ENCODE data around the gene SCD. TPM values are rescaled to one million over a fixed set of nuclear protein-coding genes. Genes with fewer than 3 reads are reported as not detected.
A peak's percentile ranks its signal among the peaks of the same experiment; 100 is the strongest.

Gene SCD
- total and polyA plus RNA-seq, 12 donors, result 44.2 to 979 (median 221) TPM

DNA sequence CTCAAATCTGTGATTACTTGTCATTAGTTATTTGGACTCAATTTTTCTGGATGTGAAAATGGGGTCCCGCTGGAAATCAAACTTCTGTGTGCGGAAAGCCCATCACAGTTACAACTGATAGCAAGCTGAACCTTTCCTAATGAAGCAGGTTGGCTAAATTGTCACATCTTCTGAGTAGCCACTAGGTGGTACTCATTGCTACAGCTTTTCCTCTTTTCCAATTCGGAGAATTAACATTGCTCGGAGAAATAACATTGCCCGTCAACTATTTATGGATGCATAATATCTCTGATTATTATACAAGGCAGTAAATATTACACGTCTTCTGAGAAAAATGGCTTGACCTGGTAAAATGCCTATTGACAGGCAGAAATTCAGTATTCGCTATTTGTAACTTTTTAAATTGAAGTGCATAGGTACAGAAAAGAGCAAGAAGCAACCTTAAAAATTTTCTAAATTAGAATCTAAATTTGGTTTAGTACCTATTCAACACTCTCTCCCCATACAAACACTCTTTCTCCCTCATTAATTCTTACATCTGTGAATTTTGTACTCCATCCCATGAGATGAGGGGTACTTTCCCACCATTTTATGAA, 43.2 kb upstream of the SCD start:
- intact Hi-C loops (cut with DNase I), result no loop called here
- no peaks in the 10 kb centered on the region for H3K36me3 ChIP-seq (replicated peaks in 1 of 2)

DNA sequence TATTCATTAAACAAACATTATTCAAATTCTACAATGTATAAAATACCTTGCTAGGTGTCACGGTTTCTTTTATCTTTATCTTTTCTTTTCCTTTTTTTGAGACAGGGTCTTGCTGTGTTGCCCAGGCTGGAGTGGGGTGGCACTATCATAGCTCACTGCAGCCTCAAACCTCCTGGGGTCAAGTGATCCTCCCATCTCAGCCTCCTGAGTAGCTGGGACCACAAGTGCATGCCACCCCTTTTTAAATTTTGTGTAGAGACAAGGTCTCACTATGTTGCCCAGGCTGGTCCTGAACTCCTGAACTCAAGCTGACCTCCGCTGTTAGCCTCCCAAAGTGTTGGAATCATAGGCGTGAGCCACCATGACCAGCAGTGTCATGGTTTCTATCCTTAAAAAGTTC, 42.6 kb upstream of the SCD start:
- Histone ChIP-seq H3K36me3 (replicated peaks in 1 of 2) (no peaks in the 10 kb centered on the region), H3K4me3 (no peak overlapping the region), H3K27ac (no peak overlapping the region), H3K9me3 (replicated peaks in 1 of 3) (no peaks in the 10 kb centered on the region), H3K27me3 (peaks cover 25% of the 10 kb centered on the region), H3K4me1 (replicated peaks in 1 of 2) (no peaks in the 10 kb centered on the region)
- 58 to 85% (median 76%) methylated on average over 1 to 3 of the region's 3 CpGs for WGBS, 4 donors
- intact Hi-C loops (cut with DNase I), result no loop called here
- TF ChIP-seq POLR2A (IDR thresholded peaks at IDR 0.05), result no peak
- TF ChIP-seq, protein P1, sequence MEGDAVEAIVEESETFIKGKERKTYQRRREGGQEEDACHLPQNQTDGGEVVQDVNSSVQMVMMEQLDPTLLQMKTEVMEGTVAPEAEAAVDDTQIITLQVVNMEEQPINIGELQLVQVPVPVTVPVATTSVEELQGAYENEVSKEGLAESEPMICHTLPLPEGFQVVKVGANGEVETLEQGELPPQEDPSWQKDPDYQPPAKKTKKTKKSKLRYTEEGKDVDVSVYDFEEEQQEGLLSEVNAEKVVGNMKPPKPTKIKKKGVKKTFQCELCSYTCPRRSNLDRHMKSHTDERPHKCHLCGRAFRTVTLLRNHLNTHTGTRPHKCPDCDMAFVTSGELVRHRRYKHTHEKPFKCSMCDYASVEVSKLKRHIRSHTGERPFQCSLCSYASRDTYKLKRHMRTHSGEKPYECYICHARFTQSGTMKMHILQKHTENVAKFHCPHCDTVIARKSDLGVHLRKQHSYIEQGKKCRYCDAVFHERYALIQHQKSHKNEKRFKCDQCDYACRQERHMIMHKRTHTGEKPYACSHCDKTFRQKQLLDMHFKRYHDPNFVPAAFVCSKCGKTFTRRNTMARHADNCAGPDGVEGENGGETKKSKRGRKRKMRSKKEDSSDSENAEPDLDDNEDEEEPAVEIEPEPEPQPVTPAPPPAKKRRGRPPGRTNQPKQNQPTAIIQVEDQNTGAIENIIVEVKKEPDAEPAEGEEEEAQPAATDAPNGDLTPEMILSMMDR (IDR thresholded peaks at IDR 0.05), result no peak
- DNase-seq, result no peak

More for the DNA sequence above, 43.2 kb upstream of the SCD start:
- no peak overlapping the region for H3K27ac ChIP-seq
- H3K4me3 ChIP-seq, result no peak overlapping the region
- WGBS, 4 donors, result 24 to 26% (median 24%) methylated on average over 7 of the region's 7 CpGs
- DNase-seq, result no peak
- no peaks in the 10 kb centered on the region for H3K4me1 ChIP-seq (replicated peaks in 1 of 2)
- TF ChIP-seq POLR2A (IDR thresholded peaks at IDR 0.05), result no peak
- TF ChIP-seq, protein P1 (IDR thresholded peaks at IDR 0.05), result peak; percentile 49 to 64 (median 58)
- peaks cover 25% of the 10 kb centered on the region for H3K27me3 ChIP-seq
- H3K9me3 ChIP-seq (replicated peaks in 1 of 3), result no peaks in the 10 kb centered on the region

DNA sequence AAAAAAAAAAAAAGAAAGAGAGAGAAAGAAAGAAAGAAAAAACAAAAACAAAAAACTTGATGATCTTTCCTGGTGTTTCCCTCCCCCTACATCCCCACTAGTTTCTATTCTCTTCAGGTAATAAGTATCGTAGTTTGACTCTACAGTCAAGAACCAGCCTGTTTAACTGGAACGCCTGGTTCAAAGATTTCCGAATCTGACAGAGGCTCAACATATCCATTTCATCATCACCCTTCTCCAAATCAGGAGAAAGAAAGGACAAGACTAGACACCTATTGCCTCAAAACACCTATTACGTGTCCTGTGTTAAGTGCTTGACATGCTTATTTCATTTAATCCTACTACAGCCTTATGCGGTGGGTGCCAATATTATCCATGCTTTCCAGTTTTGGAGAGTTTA, 40.2 kb upstream of the SCD start:
- H3K27ac ChIP-seq, result no peak overlapping the region
- WGBS, 4 donors, result 87 to 92% (median 90%) methylated on average over 5 of the region's 5 CpGs
- no peaks in the 10 kb centered on the region for H3K36me3 ChIP-seq (replicated peaks in 1 of 2)
- intact Hi-C loops (cut with DNase I), result no loop called here
- TF ChIP-seq POLR2A (IDR thresholded peaks at IDR 0.05), result no peak
- TF ChIP-seq, protein P1 (IDR thresholded peaks at IDR 0.05), result no peak
- DNase-seq, result no peak
- H3K9me3 ChIP-seq (replicated peaks in 1 of 3), result no peaks in the 10 kb centered on the region
- H3K4me3 ChIP-seq, result no peak overlapping the region
- H3K27me3 ChIP-seq, result peaks cover 25% of the 10 kb centered on the region
- no peaks in the 10 kb centered on the region for H3K4me1 ChIP-seq (replicated peaks in 1 of 2)

DNA sequence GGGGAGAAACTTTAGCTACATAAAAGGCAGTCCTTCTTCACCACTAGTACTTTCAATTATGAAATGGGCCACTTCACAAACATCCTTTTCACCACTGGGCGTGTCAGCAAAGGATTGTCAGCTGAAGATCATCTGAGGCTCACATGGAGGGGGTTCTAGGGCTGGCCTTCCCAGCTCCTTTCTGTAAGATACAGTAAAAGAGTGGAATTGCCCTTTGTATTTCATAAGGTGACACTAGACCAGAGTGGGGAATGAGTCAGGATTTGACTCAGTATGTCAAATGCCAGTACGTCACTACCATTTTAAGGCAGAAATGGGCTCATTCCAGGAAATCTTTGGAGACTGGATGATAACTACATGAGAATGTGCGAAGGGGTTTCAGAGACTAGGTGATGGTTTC, 39.3 kb upstream of the SCD start:
- Histone ChIP-seq H3K4me3 (no peak overlapping the region), H3K9me3 (replicated peaks in 1 of 3) (no peaks in the 10 kb centered on the region), H3K27me3 (peaks cover 20% of the 10 kb centered on the region), H3K36me3 (replicated peaks in 1 of 2) (no peaks in the 10 kb centered on the region), H3K4me1 (replicated peaks in 1 of 2) (no peaks in the 10 kb centered on the region), H3K27ac (no peak overlapping the region)
- no peak for TF ChIP-seq POLR2A (IDR thresholded peaks at IDR 0.05)
- TF ChIP-seq, protein P1 (IDR thresholded peaks at IDR 0.05), result no peak
- intact Hi-C loops (cut with DNase I), result no loop called here
- WGBS, 4 donors, result 70 to 74% (median 73%) methylated on average over 3 of the region's 3 CpGs
- DNase-seq, result no peak

Data from adrenal gland (tissue), 12 donors.